Activated CD8-positive, alpha-beta memory T cell treated with anti-CD3 and anti-CD28 coated beads, Interleukin-2, amount 50 U/mL, for 1 hour (primary cell): Measurements from ENCODE around the gene RALBP1.
"Not testable (repeated sequence)": the region's sequence is repeated elsewhere in the genome, so short reads cannot be mapped to it uniquely, and the experiment has no call there.

Experiments
- DNase-seq: peaks from one replicate; pipeline ENCODE4 v3.0.0-alpha.2; 2020; ENCODE audit errors: extremely low read depth

RALBP1 gene

DNA sequence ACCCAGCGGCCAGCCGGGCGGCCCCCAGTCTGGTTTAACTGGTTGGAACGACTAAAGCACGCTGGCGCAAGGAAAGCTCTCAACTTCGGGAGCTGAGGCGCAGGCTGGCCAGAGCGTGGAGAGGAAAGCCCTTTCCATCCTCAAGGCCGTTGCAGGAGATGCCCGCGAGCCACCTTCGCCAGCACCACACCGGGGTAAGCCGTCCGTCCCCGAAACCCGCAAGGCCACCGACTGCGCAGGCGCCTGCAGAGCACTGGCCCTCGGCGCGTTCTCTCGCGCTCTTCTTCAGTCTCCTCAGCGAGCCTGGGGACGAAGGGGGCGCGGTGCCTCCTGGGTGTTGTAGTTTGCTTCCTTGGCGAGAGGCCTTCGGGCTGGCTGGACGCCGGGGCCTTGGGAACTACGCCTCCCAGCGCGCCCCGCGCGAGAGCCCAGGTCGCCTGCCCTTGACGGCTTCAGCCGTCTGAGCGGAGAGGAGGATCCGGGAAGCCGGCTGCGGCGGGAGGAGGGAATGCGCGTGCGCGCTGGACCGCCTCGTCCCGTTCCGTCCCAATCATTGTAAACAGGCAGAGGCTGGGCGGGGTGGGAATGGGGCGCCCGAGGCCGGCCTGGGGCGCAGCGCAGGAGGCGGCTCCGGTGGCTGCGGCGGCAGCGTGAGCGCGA, at the start of gene RALBP1:
RALBP1 (plus strand) TSS at position 531 of the 660 bp plus-strand sequence. CDS start 37,533 bp downstream, outside the sequence.
- peak; percentile 93 for DNase-seq

DNA sequence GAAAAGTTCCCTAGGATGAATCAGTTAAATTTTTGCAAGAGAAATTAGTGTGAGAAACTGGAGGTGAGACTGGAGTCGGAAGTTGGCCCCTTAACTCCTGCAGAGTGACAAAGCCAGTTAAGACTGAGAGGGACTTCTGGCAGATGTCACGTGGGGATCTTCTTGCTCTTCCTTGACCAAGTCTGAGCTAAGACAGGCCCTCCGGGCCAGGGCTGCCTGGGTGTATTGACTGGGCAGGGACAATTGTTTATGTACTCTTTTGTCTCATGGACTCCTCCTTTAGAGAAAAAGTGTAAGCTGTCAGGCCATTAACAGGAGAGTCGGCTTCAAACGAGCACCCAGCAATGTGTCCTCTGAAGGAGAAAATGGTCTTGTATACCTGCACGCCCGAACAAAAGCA, 48.6 kb upstream of the RALBP1 start:
- no peak for DNase-seq

DNA sequence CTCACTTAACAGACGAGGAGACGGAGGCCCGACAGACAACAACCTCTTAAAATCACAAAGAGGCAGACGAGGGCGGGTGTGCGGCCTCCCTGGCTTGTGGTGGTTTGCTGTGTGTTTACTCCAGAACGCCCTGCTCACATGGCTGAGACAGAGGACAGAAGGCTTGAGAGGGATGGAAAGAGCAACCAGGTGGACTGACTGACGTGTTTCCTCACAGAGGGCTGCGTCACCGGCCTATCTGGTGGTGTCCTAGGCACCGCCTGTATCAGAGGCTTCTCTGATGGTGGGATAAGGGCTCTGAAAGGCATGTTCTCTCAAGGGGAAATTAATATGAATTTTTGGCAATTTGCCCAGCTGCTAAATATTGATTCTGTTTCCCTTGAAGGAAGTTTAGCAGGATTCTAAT, 47.0 kb upstream of the RALBP1 start:
- DNase-seq, result no peak

DNA sequence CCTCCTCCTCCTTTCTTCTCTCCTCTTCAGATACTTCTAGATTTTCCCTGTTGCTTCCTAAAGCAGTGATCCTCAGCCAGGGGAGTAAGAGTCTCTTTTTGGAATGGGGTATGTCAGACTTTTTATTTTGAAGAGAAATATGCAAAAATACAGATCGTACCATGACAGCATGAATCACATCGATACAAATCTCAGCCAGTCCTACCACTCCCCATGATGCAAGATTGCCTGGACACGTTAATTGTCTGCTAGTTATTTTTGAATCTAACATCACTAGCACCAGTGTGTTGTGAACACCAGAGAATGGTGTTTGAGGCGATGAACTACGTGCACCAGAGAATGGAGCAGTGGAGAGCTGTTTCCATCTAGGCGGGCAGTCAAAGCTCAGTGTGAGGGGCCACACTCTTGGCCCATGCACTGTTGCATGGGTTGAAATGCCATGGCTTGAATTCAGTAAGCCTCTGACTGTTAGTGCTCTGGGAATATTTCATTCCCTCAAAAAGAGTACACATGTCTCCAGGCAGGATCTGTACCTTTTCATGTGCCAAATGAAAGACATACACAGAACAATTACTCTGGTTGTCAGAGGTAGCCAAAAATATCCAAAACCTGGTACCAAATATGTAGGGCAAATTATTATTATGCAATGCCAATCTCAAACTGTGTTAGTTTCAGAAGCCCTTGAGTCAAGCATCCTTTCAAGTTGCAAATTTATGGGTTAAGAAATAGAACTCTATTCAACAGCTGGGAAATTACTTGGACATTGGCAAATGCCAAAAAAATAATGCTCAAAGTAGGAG, 46.3 kb upstream of the RALBP1 start:
- no peak for DNase-seq

DNA sequence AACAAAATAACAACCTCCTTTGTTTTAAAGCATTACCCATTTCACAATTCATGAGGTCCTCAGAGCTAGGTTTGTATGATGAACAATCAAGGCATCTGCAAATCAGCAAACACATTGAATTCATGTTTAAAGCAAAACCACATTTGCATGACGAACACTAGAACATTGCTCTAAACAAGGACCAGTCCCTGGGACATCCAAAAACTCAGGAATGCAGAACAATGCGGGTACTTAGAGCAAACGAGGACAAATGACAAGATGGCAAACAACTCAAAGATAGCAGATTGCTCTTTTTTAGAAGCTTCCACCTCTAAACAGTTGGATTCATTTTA, 45.7 kb upstream of the RALBP1 start:
- DNase-seq, result no peak

DNA sequence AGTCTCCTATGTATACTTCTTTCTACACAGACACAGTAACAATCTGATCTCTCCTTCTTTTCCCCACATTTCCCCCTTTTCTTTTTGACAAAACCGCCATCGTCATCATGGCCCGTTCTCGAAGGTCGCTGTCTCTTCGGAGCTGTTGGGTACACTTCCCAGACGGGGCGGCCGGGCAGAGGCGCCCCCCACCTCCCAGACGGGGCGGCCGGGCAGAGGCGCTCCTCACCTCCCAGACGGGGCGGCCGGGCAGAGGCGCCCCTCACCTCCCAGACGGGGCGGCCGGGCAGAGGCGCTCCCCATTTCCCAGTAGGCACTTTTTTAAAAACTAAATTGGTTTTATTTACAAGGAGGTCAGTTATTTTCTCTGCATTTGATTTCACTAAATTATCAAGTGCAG, 45.0 kb upstream of the RALBP1 start:
- not testable (repeated sequence) for DNase-seq

DNA sequence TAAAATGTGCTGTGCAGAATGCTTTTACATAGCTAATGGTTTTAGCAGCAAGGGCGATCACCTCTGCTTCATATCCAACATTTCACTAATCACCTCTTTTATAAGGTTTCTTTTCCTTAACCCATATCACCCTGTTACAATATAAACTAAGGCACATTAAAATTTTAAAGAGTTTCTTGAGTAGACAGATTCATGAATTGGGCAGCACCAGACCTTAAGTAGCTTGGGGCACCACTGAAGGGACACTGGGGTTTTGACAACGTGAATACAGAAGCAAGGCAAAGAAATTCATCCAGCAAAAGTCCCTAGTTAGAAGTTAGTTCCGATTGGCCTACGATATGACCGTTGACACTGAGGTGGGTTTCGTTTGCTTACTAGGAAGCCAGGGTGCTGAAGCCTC, 44.0 kb upstream of the RALBP1 start:
- no peak for DNase-seq

DNA sequence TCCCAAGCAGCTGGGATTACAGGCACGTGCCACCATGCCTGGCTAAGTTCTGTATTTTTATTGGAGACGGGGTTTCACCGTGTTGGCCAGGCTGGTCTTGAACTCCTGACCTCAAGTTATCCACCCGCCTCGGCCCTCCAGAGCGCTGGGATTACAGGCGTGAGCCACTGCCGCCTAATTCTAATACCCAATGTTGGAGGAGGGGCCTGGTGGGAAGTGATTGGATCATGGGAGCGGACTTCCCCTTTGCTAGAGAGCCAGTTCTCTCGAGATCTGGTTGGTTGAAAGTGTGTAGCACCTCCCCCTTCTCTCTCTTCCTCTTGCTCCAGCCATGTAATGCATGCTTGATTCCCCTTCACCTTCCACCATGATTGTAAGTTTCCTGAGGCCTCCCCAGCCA, 42.2 kb upstream of the RALBP1 start:
- DNase-seq, result not testable (repeated sequence)

DNA sequence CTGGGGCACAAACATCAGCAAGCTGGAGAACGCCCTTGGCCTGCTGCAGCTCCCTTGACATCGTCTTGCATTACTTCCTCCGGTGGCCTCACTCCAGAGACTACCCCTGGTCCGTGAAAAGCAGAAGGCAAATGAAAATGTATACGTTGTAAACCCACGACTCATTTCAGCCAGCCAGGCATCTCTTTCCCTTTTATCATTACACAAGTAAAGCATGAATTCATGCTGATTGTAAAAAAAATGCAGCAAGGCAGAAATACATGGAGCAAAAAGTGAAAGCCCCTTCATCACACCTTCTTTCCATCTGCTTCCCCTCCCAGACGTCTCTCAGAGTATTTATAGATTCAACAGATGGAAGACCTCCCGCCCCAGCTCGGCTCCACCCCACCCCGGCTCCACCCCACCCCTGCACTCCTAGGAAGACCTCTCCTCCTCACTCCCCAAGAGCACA, 41.6 kb upstream of the RALBP1 start:
- DNase-seq, result no peak

DNA sequence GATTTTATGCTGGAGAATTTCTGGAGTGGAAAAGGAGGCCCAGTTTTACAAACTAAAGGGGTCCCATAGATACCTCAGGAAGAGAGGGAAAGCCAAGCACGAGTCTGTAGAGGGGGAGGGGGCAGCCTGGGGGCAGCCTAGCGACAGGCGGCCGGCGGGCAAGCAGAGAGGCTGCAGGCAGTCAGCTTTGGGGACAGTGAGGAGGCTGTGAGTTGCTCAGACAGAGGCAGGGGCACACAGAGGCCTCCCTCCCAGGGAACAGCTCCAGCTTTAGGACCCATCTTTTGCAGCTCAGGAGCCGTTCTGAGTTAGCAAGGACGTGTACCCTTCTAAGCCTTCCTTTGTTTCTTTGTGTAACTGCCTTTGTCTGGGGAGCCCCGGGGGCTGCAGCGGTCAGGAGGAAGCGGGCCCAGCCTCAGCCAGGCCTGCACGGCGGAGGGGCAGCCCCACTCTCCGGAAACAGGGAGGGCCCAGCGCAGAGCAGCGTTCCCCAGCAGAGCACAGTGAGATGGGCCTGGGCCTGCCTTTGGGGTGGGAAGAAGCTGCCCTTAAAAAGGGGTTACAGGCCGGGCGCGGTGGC, 41.1 kb upstream of the RALBP1 start:
- DNase-seq, result no peak

DNA sequence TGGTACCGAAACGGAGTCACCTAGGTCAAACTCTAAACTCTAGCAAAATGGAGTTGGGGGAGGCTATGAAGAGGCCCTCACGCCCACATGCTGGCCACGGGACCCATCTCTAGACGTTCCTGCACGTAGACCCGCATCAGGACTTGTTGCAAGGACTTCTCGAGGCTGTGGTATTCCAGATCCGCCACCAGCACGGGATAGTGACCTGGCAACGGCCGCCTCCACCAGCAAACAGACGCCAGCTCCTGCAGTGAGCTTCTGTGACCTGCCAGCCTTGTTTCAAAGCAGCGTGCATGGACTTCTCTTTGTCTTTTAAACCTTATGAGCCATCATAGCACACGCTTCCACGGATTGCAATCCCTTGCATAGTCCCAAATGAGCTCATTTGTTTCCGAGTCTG, 40.3 kb upstream of the RALBP1 start:
- DNase-seq, result no peak

DNA sequence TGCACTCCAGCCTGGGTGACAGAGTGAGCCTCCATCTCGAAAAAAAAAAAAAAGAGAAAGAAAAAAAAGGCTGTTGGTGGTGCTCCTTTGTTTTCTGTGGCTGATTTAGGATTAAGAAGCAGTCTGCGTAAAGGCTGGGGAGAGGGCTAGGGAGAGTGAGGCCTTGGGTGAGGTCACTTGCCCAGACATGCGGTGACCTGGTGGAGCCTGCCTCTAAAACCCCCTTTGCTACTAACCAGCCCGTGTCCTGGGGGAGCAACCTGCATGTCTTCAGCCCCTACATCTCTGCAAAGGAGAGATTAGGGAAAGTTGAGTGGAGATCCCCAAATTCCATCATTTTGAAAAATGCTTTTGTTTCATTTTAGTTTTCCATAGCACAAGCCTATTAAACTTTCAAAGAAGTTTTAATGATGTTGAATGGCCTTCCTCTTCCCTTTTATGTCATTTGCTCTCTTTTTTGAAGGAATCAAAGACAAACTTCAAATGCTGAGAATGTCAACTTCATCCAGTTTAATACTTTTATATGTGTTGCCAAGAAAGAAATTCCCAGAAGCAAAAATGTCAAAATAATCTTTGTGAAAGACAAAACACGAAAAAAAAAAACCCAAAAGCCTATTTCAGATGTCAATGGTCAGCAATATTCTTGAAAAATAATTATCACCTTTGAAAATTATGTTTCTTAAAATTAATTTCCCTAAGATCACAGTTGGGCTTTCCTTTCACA, 38.9 kb upstream of the RALBP1 start:
- DNase-seq, result no peak

DNA sequence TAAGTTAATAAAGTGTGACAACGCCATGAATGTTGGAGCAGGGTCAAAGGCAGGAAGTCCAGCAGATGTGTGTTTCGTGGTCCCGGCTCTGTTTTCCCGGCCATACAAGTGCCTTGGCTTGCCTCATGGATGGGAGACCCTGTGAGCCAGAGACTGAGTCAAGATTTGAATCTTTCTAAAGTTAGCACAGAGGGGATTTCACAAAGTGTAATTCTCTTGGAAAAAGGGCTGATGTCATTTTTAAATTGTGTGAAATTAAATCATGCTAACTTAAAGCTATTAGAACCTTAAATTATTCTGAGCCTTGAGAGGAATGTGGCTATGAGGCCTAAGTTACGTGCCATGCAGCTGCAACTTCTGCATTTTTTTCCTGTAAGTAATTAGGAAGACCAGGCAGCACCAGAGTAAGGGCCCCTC, 38.3 kb upstream of the RALBP1 start:
- DNase-seq, result no peak

DNA sequence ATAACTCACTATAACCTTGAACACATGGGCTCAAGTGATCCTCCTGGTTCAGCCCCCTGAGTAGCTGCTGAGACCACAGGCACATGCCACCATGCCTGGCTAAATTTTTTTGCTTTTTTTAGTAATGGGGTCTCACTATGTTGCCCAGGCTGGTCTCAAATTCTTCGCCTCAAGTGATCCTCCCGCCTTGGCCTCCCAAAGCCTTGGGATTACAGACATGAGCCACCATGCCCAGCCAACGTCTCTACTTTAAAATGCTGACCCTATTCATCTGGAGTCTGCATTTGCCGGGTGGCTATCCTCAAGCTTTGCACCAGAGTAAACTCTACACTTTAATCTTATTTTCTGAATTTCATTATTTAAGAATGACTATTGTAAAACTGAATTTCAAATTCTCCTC, 37.6 kb upstream of the RALBP1 start:
- DNase-seq, result no peak

DNA sequence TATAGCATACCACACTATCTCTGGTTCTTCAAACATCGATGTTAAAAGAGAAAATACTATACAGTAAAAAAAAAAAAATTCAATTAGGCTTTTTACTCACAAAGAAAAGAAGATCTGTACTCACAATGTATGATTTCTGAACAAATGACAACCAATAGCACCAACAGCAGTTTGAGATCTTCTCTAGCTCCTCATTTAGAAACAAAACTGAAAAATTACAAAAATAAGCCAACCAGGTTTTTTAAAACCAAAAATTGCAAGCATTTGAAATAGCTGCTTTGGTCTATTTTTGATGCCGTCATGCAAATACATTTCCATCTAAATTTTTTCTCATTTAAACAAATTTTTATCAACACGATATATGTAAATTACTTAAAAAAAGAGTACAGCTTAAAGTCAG, 34.3 kb upstream of the RALBP1 start:
- no peak for DNase-seq

DNA sequence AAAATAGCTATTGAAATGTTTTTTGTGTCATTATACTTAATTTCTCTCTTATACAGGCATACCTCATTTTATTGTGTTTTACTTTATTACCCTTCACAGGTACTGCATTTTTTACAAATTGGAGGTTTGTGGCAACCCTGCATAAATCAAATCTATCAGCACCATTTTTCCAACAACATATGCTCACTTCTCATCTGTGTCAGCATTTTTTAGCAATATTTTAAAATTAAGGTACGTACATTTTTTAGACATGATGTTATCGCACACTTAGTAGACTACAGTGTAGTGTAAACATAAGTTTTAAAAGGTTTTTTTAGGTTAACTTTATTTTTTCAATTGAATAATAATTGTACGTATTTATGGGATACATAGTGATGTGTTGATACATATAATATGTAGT, 30.8 kb upstream of the RALBP1 start:
- DNase-seq, result no peak

DNA sequence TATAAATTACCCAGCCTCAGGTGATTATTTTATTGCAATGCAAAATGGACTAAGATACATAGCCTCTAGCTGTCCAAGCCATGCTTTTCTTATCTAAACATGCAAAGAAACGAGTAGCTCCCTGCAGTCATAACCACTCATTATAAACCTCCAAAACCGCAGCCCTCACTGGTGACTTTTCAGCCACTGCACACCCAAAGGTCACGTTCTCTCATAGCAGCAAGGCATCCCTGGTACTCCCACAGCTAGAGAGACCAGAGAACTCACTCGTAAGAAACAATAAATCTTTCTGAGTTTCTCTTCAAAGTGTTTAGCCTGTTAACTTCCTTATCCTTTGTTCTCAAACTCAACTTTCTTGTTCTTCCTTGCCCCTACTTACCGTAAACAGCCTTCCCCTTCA, 28.5 kb upstream of the RALBP1 start:
- no peak for DNase-seq

DNA sequence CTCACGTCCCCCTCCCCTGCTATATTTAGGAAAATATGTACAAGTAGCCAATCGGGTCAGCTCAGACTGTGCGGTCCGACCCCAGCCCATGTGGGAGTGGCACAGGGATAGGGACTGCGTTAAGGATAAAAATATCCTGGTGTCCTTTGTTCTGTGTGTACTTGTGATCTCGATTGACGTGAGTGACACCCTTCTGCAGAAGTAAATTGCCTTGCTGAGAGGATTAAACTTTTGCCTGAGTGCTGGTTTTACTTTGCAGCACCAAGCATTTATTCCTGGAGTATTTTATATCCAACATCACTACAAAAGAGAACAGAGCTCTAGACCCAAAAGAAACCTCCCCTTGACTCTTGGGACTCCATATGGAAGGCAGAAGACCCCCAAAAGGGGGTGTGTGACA, 28.0 kb upstream of the RALBP1 start:
- no peak for DNase-seq

DNA sequence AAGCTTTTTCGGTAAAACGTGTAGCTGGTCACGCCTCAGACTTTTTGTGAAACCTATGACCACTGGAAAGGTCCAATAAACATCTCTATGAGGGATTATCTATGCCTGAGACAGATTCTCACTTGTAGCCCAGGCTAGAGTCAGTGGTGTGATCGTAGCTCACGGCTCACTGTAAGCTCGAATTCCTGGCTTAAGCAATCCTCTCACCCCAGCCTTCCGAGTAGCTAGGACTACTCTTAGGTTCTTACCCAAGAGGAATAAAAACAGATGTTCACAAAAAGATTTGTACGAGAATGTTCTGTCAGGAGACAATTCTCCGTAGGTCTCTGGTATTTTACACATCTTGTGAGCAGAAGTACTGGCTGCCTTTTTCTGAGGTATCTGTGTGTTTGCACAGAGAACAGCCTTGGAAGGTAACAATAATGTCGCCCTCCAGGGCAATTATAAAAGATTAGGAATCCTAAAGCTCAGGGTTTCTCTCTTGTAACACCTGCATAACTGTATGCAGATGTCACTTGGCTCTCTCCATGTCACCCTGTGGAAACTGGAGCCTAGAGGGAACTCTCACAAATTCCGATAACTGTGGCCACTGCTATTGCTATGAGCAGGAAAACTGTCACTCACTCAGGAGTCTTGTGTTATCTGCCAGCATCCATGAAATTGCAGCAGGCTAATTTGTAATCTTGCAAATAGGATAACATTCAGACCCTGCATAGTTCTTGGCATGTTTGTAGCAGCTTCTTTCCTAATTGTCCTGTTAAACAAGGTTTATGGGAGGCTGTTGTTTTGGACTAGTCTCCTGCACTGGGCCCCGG, 25.5 kb upstream of the RALBP1 start:
- DNase-seq, result no peak

DNA sequence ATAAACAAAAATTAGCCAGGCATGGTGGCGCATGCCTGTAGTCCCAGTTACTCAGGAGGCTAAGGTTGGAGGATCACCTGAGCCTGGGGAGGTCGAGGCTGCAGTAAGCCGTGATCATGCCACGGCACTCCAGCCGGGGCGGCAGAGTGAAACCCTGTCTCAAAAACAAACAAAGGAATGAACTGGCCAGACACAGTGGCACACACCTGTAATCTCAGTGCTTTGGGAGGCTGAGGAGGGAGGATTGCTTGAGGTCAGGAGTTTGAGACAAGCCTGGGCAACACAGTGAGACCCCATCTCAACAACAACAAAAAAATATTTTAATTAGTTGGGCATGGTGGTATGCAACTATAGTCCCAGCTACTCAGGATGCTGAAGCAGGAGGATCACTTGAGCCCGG, 24.4 kb upstream of the RALBP1 start:
- not testable (repeated sequence) for DNase-seq

DNA sequence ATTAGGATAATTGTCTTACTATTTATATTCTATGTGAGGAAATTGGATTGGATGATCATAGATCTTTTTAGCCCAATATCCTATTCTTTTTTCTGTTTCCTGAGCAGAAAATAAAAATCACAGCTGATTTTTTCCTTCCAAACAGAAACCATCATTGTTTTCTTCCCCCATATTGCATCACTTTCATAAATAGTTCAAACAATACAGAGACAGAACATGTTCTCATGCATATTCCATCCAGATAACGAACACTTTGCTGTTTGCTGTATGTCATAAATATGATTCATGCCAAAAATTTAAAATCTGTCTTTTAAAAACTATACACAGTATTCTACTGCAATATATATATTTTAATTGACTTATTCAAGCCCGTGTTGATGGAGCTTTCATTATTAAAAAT, 22.0 kb upstream of the RALBP1 start:
- DNase-seq, result no peak
